PC-9 (cell line): Measurements from ENCODE around the gene KLK7. TPM values are rescaled to one million over a fixed set of nuclear protein-coding genes. Genes with fewer than 3 reads are reported as not detected.

Source experiments
- BruUV-seq: library from RNA; stranded (reverse); fragments of 400-500 nt; replicated peaks from 2 replicates; lab custom pipeline; 2021; lab: Mats Ljungman, UMichigan
- CTCF ChIA-PET: fragments of 300-600 bp; sonication (Branson Sonifier 250); formaldehyde crosslinking; loops from one replicate; lab custom pipeline; 2022; ENCODE audit warnings: antibody characterized with exemption; lab: Charles Lee
- POLR2A ChIA-PET: fragments of 300-600 bp; sonication (Branson Sonifier 250); formaldehyde crosslinking; loops from one replicate; lab custom pipeline; 2022; ENCODE audit warnings: antibody characterized with exemption; ENCODE audit not compliant: unreplicated experiment; lab: Charles Lee
- DNase-seq, 2 experiments: peaks; one replicate each; pipeline versions ENCODE4 v3.0.0 to v3.0.0-alpha.2; 2015 to 2022; ENCODE audit warnings: mixed read lengths in 1 of 2
- H2AFZ ChIP-seq: fragments of 200-600 bp; sonication (generic); 2 replicates; pipeline ENCODE4 v1.8.1; 2017; ENCODE audit warnings: antibody characterized with exemption
- H3F3A ChIP-seq: fragments of 200-600 bp; sonication (generic); 2 replicates; pipeline ENCODE4 v1.8.1; 2017; ENCODE audit warnings: antibody characterized with exemption, mild to moderate bottlenecking, low read depth; ENCODE audit not compliant: insufficient read depth
- H3K27ac ChIP-seq: fragments of 200-600 bp; sonication (generic); 2 replicates; pipeline ENCODE4 v1.6.1; 2016; ENCODE audit warnings: mixed run types
- H3K27me3 ChIP-seq: fragments of 200-600 bp; sonication (generic); 2 replicates; pipeline ENCODE4 v1.6.1; 2016; ENCODE audit warnings: low read depth, mixed run types; ENCODE audit not compliant: insufficient read depth
- H3K36me3 ChIP-seq: fragments of 200-600 bp; sonication (generic); 2 replicates; pipeline ENCODE4 v1.6.1; 2016; ENCODE audit warnings: low read depth, mixed run types
- H3K4me1 ChIP-seq: fragments of 200-600 bp; sonication (generic); replicated peaks from 2 replicates; pipeline ENCODE4 v1.6.1; 2016; ENCODE audit warnings: mixed run types; ENCODE audit not compliant: insufficient read depth
- H3K4me2 ChIP-seq: fragments of 200-600 bp; sonication (generic); 2 replicates; pipeline ENCODE4 v1.6.1; 2017; ENCODE audit warnings: mixed run types
- H3K4me3 ChIP-seq: fragments of 200-600 bp; sonication (generic); 2 replicates; pipeline ENCODE4 v1.6.1; 2016; ENCODE audit warnings: mixed run types
- H3K79me2 ChIP-seq: fragments of 200-600 bp; sonication (generic); 2 replicates; pipeline ENCODE4 v1.6.1; 2017; ENCODE audit warnings: low read depth, mixed run types
- H3K9me2 ChIP-seq: fragments of 200-600 bp; sonication (generic); 2 replicates; pipeline ENCODE4 v1.8.1; 2017; ENCODE audit warnings: mild to moderate bottlenecking; ENCODE audit not compliant: insufficient read depth
- H3K9me3 ChIP-seq: fragments of 200-600 bp; sonication (generic); 2 replicates; pipeline ENCODE4 v1.8.1; 2016; ENCODE audit warnings: low read depth; ENCODE audit not compliant: insufficient read depth
- H4K20me1 ChIP-seq: fragments of 200-600 bp; sonication (generic); 2 replicates; pipeline ENCODE4 v1.8.1; 2017; ENCODE audit not compliant: insufficient read depth
- CTCF ChIP-seq: fragments of 200-600 bp; sonication (generic); conservative IDR thresholded peaks from 2 replicates; pipeline ENCODE4 v1.6.1; 2017; ENCODE audit warnings: mixed run types, antibody characterized with exemption, mild to moderate bottlenecking, moderate library complexity
- EZH2 ChIP-seq: fragments of 200-600 bp; sonication (generic); IDR thresholded peaks from 2 replicates; pipeline ENCODE4 v1.8.0; 2017; ENCODE audit warnings: antibody characterized with exemption, low read depth
- intact Hi-C: fragments of 100-400 bp; cut with micrococcal nuclease; formaldehyde crosslinking; loops from one replicate; pipeline ENCODE4 v1.10.0; 2022; ENCODE audit not compliant: unreplicated experiment
- total RNA-seq: library from RNA; stranded (reverse); gene quantifications from 2 replicates; pipeline ENCODE4 v1.2.3, GENCODE V29; 2021

Gene KLK7
- total RNA-seq, 1 experiment from 2014 or later, result 98.1 TPM

GRCh38 chr19:50982186-50982585, 1.5 kb downstream of the KLK7 start:
- no peak overlapping the region for H3K4me2 ChIP-seq
- no peaks in the 10 kb centered on the region for H3K9me3 ChIP-seq
- no peak overlapping the region for H3K27ac ChIP-seq
- no peaks in the 10 kb centered on the region for H3K79me2 ChIP-seq
- H3F3A ChIP-seq, result peaks cover 17% of the 10 kb centered on the region; the same call in 1 of the 2 replicates
- TF ChIP-seq EZH2 (no peak), CTCF (no peak)
- no peaks in the 10 kb centered on the region for H3K9me2 ChIP-seq
- H3K4me3 ChIP-seq, result no peak overlapping the region
- intact Hi-C loops, result no loop called here
- DNase-seq, result no peak
- H3K36me3 ChIP-seq, result peaks cover 3% of the 10 kb centered on the region; the same call in 1 of the 2 replicates
- H4K20me1 ChIP-seq, result no peaks in the 10 kb centered on the region
- H3K27me3 ChIP-seq, result no peaks in the 10 kb centered on the region
- H3K4me1 ChIP-seq, result peaks cover 18% of the 10 kb centered on the region
- no peak overlapping the region for H2AFZ ChIP-seq
- no TSS peak for BruUV-seq
- ChIA-PET POLR2A (interaction anchor here (1.1 kb wide), 1 partner anchor 49 kb away, joined by 3 read pairs; no protein-coding TSS in a partner anchor), CTCF (interaction anchor here (0.6 to 0.7 kb wide), 4 partner anchors 13 to 1584 kb away, joined by 4 to 21 read pairs (median 6); partner anchors contain the start of gene KLK6)

DNA sequence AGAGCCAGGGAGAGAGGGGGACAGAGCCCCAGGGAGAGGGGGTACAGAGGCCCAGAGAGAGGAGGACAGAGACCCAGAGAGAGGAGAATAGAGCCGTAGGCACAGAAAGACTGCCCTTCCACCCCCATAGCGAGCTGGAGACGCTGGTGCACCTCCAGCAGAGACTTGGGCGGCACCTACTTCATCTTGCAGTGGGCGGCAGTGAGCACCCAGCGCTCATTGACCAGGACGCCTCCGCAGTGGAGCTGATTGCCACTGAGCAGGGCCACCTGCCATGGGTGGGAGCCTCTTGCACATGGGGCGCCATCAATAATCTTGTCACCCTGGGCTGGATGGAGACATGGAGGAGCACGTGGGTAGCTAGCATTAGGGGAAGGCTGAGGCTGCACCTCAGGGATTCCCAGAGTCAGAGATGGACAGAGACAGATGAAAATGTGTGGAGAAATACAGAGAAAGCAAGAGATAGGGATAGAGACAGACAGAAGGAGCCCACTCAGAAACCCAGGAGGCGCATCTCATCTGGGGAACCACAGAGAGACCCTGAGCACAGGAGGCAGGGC, 2.0 kb downstream of the KLK7 start:
- Histone ChIP-seq H2AFZ (no peak overlapping the region), H4K20me1 (no peaks in the 10 kb centered on the region), H3F3A (peaks cover 19% of the 10 kb centered on the region; the same call in 1 of the 2 replicates), H3K4me3 (no peak overlapping the region), H3K27me3 (no peaks in the 10 kb centered on the region), H3K9me2 (no peaks in the 10 kb centered on the region), H3K36me3 (peaks cover 8% of the 10 kb centered on the region; the same call in 1 of the 2 replicates), H3K27ac (no peak overlapping the region), H3K4me2 (no peak overlapping the region), H3K79me2 (no peaks in the 10 kb centered on the region), H3K4me1 (peaks cover 20% of the 10 kb centered on the region), H3K9me3 (no peaks in the 10 kb centered on the region)
- POLR2A ChIA-PET, result no interaction called here
- TF ChIP-seq CTCF (no peak), EZH2 (no peak)
- no peak for DNase-seq
- intact Hi-C loops, result no loop called here
- no TSS peak for BruUV-seq
- CTCF ChIA-PET, result no interaction called here

DNA sequence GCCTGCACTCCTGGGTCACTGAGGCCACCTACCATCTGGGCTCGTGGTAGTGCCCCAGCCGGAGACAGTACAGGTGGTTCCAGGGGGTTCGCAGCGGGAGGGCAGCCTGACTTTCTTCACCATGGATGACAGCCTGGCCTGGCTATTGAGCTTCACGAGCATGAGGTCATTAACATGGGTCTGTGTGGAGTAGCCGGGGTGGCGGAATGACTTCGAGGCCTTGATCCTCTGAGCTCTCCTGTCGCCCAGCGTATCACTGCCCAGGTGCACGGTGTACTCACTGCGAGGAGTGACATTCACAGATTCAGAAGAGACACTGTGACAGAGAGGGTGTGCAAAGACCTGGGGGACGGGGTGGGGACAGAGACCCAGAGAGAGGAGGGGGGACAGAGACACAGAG, 3.5 kb downstream of the KLK7 start:
- POLR2A ChIA-PET, result no interaction called here
- CTCF ChIA-PET, result interaction anchor here (0.7 kb wide), 1 partner anchor 184 kb away, joined by 8 read pairs; no protein-coding TSS in a partner anchor

More for the DNA sequence above, 3.5 kb downstream of the KLK7 start:
- no peaks in the 10 kb centered on the region for H3K9me3 ChIP-seq
- no peaks in the 10 kb centered on the region for H3K79me2 ChIP-seq
- no TSS peak for BruUV-seq
- no peaks in the 10 kb centered on the region for H3K27me3 ChIP-seq
- no peak overlapping the region for H3K4me3 ChIP-seq
- DNase-seq, result no peak
- H4K20me1 ChIP-seq, result no peaks in the 10 kb centered on the region
- H3K36me3 ChIP-seq, result peaks cover 14% of the 10 kb centered on the region; the same call in 1 of the 2 replicates
- H3K4me2 ChIP-seq, result no peak overlapping the region
- no peak overlapping the region for H2AFZ ChIP-seq
- intact Hi-C loops, result no loop called here
- H3K4me1 ChIP-seq, result peaks cover 32% of the 10 kb centered on the region
- no peaks in the 10 kb centered on the region for H3K9me2 ChIP-seq
- TF ChIP-seq EZH2 (no peak), CTCF (no peak)
- H3K27ac ChIP-seq, result no peak overlapping the region
- peaks cover 21% of the 10 kb centered on the region; the same call in 1 of the 2 replicates for H3F3A ChIP-seq
